Tibial artery (tissue), 4 donors: ENCODE results near the gene KLF6.
A peak's percentile ranks its signal among the peaks of the same experiment; 100 is the strongest.

Experiments
- DNase-seq, 2 donors: peaks; one replicate each; pipeline ENCODE4 v3.0.0-alpha.2; 2019
- H3K27ac ChIP-seq, 2 donors: fragments of 200-600 bp; sonication (generic) in 1 of 2; 1 replicate in 1 of 2; 2 replicates in 1 of 2; pipeline ENCODE4 v1.5.1; 2018 to 2019; ENCODE audit warnings: mild to moderate bottlenecking in 1 of 2
- H3K27me3 ChIP-seq, 2 donors: fragments of 200-600 bp; sonication (generic) in 1 of 2; one replicate each; pipeline versions ENCODE4 v1.5.1 to v1.6.0; 2016 to 2019
- H3K36me3 ChIP-seq, 3 donors: fragments of 200-600 bp; sonication (generic) in 2 of 3; one replicate each; pipeline ENCODE4 v1.5.1; 2016 to 2019; ENCODE audit warnings: mild to moderate bottlenecking in 2 of 3
- H3K4me1 ChIP-seq, 4 donors: fragments of 200-600 bp; sonication (generic) in 2 of 4; 1 replicate in 3 of 4; 2 replicates in 1 of 4; pipeline ENCODE4 v1.5.1; 2016 to 2019
- H3K4me3 ChIP-seq, 2 donors: fragments of 200-600 bp; sonication (generic) in 1 of 2; 1 replicate in 1 of 2; 2 replicates in 1 of 2; pipeline ENCODE4 v1.5.1; 2018 to 2019; ENCODE audit warnings: mild to moderate bottlenecking in 2 of 2
- H3K9me3 ChIP-seq, 3 donors: fragments of 200-600 bp; sonication (generic) in 1 of 3; one replicate each; pipeline ENCODE4 v1.5.1; 2016 to 2019
- CTCF ChIP-seq, 2 experiments: fragments of 200-600 bp in 1 of 2; fragments of 450-650 bp in 1 of 2; IDR thresholded peaks; one replicate each; pipeline ENCODE4 v1.5.1; 2017 to 2019; ENCODE audit warnings: antibody characterized with exemption in 2 of 2, mild to moderate bottlenecking in 1 of 2, moderate library complexity in 1 of 2
- intact Hi-C: fragments of 100-400 bp; cut with DNase I; formaldehyde crosslinking; loops from one replicate; pipeline ENCODE4 v1.15.0; 2023; ENCODE audit warnings: low total_unique reads

The KLF6 gene

GRCh38 chr10:3830946-3831345 lies 45.9 kb upstream of the KLF6 start:
- Histone ChIP-seq H3K36me3 (no peaks in the 10 kb centered on the region), H3K27me3 (no peaks in the 10 kb centered on the region), H3K4me3 (no peak overlapping the region), H3K9me3 (no peaks in the 10 kb centered on the region), H3K4me1 (peaks cover 0 to 24% (median 10%) of the 10 kb centered on the region in 4 donors), H3K27ac (no peak overlapping the region)
- intact Hi-C loops: no loop called here
- no peak for DNase-seq
- no peak for TF ChIP-seq CTCF (IDR thresholded peaks at IDR 0.05)

GRCh38 chr10:3829156-3830050 lies 44.4 kb upstream of the KLF6 start:
- peak overlapping the region; percentile 50 to 54 for H3K4me3 ChIP-seq
- intact Hi-C loops: no loop called here
- no peaks in the 10 kb centered on the region for H3K9me3 ChIP-seq
- H3K27ac ChIP-seq: peak overlapping the region; percentile 62 to 68
- no peaks in the 10 kb centered on the region for H3K27me3 ChIP-seq
- no peak for TF ChIP-seq CTCF (IDR thresholded peaks at IDR 0.05)
- DNase-seq: no peak
- H3K36me3 ChIP-seq: no peaks in the 10 kb centered on the region
- H3K4me1 ChIP-seq: peaks cover 0 to 24% (median 10%) of the 10 kb centered on the region in 4 donors

- H3K27me3 ChIP-seq: no peaks in the 10 kb centered on the region
- no peaks in the 10 kb centered on the region for H3K36me3 ChIP-seq
- H3K4me3 ChIP-seq: peak overlapping the region; percentile 50 to 54
- DNase-seq: no peak
- no peaks in the 10 kb centered on the region for H3K9me3 ChIP-seq
- H3K4me1 ChIP-seq: peaks cover 0 to 24% (median 10%) of the 10 kb centered on the region in 4 donors
- intact Hi-C loops: no loop called here
- TF ChIP-seq CTCF (IDR thresholded peaks at IDR 0.05): no peak
- peak overlapping the region; percentile 62 to 68 for H3K27ac ChIP-seq
Measured at GRCh38 chr10:3828404-3829155, 43.6 kb upstream of the KLF6 start.

- Histone ChIP-seq H3K4me1 (peaks cover 0 to 24% (median 10%) of the 10 kb centered on the region in 4 donors), H3K9me3 (no peaks in the 10 kb centered on the region), H3K27me3 (no peaks in the 10 kb centered on the region), H3K4me3 (peak overlapping the region in 1 of 2 donors; percentile 50), H3K36me3 (no peaks in the 10 kb centered on the region), H3K27ac (peak overlapping the region; percentile 62 to 68)
- intact Hi-C loops: no loop called here
- no peak for TF ChIP-seq CTCF (IDR thresholded peaks at IDR 0.05)
- DNase-seq: no peak
Measured at GRCh38 chr10:3827768-3828403, 42.9 kb upstream of the KLF6 start.

GRCh38 chr10:3827266-3827665 lies 42.3 kb upstream of the KLF6 start:
- Histone ChIP-seq H3K4me3 (no peak overlapping the region), H3K4me1 (peaks cover 0 to 24% (median 10%) of the 10 kb centered on the region in 4 donors), H3K9me3 (no peaks in the 10 kb centered on the region), H3K27ac (peak overlapping the region; percentile 62 to 68), H3K27me3 (no peaks in the 10 kb centered on the region), H3K36me3 (no peaks in the 10 kb centered on the region)
- intact Hi-C loops: no loop called here
- TF ChIP-seq CTCF (IDR thresholded peaks at IDR 0.05): no peak
- DNase-seq: no peak
